Esophagus squamous epithelium (tissue), 5 donors: Measurements from ENCODE around the gene PRSS3. TPM values are rescaled to one million over a fixed set of nuclear protein-coding genes. Genes with fewer than 3 reads are reported as not detected.
"Not testable (repeated sequence)": the region's sequence is repeated elsewhere in the genome, so short reads cannot be mapped to it uniquely, and the experiment has no call there.

Experiments
- DNase-seq: peaks from one replicate; lab custom pipeline; 2025; lab: John Stamatoyannopoulos, UW
- H3K27ac ChIP-seq, 4 donors: fragments of 200-600 bp; sonication (generic); one replicate each; pipeline ENCODE4 v1.5.1; 2016 to 2019; ENCODE audit warnings: mild to moderate bottlenecking in 1 of 4
- H3K27me3 ChIP-seq, 4 donors: fragments of 200-600 bp; sonication (generic); 1 replicate in 3 of 4; 2 replicates in 1 of 4; pipeline versions ENCODE4 v1.5.1 to v1.6.0; 2017 to 2021; ENCODE audit warnings: antibody characterized with exemption in 1 of 4
- H3K36me3 ChIP-seq, 3 donors: fragments of 200-600 bp; sonication (generic); one replicate each; pipeline ENCODE4 v1.5.1; 2016 to 2019
- H3K4me1 ChIP-seq, 3 donors: fragments of 200-600 bp; sonication (generic); one replicate each; pipeline ENCODE4 v1.5.1; 2017 to 2019
- H3K4me3 ChIP-seq, 4 donors: fragments of 200-600 bp; sonication (generic); 1 replicate in 3 of 4; 2 replicates in 1 of 4; pipeline ENCODE4 v1.5.1; 2016 to 2019; ENCODE audit warnings: mild to moderate bottlenecking in 2 of 4, moderate library complexity in 1 of 4
- H3K9me3 ChIP-seq, 3 donors: fragments of 200-600 bp; sonication (generic); one replicate each; pipeline ENCODE4 v1.5.1; 2016 to 2019
- POLR2A ChIP-seq, 4 donors: fragments of 450-650 bp; IDR thresholded peaks; one replicate each; pipeline ENCODE4 v1.6.1; 2017; ENCODE audit warnings: antibody characterized with exemption in 4 of 4, mild to moderate bottlenecking in 4 of 4, moderate library complexity in 3 of 4
- WGBS, 2 donors: methylation state at CpG; one replicate each; pipeline ENCODE4 v1.1.5; 2018; 5-methylcytosine and 5-hydroxymethylcytosine counted together
- intact Hi-C: fragments of 100-400 bp; cut with DNase I; formaldehyde crosslinking; loops from one replicate; pipeline ENCODE4 v1.15.0; 2022
- small RNA-seq, 4 donors: library from RNA; depleted of rRNA; stranded (forward); fragments of <200 nt; gene quantifications; one replicate each; pipeline ENCODE3, GENCODE V24; 2016
- total RNA-seq, 4 donors: library from RNA; depleted of rRNA; stranded (reverse); fragments of >200 nt; gene quantifications; one replicate each; pipeline ENCODE4 v1.1.0, GENCODE V29; 2016
- TF ChIP-seq, protein P1 (sequence below), 6 experiments: fragments of 450-650 bp in 4 of 6; fragments of 200-600 bp in 2 of 6; sonication (generic) in 2 of 6; IDR thresholded peaks; one replicate each; pipeline ENCODE4 v1.5.1; 2016 to 2019; ENCODE audit warnings: antibody characterized with exemption in 6 of 6, mild to moderate bottlenecking in 4 of 6, moderate library complexity in 4 of 6
- donor health status: DM: yes; HTN: yes; CAD: no.

Gene PRSS3
- total RNA-seq, 4 donors from 2014 or later = 39.5 to 204 (median 56.5) TPM

DNA sequence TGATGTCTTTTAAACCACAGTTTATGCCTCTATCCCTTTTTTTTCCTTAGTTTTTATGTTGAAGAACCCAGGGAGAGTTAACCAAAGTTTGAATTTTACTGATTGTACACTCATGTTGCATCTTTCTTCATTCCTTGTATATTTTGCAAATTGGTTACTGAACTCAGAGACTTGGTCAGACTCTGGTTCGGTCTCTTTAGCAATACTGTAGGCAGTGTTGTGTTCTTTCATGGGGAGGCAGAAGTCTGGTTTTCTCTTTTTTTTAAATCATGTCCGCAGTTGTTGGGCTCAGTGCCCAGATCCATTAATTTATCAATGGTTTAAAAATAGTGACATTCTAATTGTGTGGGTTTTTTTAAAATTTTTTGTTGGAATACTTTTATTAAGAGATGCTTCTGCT, 45.0 kb downstream of the PRSS3 start:
- Histone ChIP-seq H3K27me3 (no peaks in the 10 kb centered on the region), H3K27ac (no peak overlapping the region), H3K4me1 (peaks cover 20 to 85% (median 37%) of the 10 kb centered on the region in 3 donors), H3K4me3 (no peak overlapping the region), H3K9me3 (no peaks in the 10 kb centered on the region), H3K36me3 (peaks cover 0 to 4% (median 0%) of the 10 kb centered on the region in 3 donors)
- intact Hi-C loops = no loop called here
- DNase-seq = no peak
- WGBS, 2 donors = 28 to 37% methylated on average over 2 of the region's 2 CpGs
- TF ChIP-seq POLR2A (IDR thresholded peaks at IDR 0.05) = no peak
- TF ChIP-seq, protein P1, sequence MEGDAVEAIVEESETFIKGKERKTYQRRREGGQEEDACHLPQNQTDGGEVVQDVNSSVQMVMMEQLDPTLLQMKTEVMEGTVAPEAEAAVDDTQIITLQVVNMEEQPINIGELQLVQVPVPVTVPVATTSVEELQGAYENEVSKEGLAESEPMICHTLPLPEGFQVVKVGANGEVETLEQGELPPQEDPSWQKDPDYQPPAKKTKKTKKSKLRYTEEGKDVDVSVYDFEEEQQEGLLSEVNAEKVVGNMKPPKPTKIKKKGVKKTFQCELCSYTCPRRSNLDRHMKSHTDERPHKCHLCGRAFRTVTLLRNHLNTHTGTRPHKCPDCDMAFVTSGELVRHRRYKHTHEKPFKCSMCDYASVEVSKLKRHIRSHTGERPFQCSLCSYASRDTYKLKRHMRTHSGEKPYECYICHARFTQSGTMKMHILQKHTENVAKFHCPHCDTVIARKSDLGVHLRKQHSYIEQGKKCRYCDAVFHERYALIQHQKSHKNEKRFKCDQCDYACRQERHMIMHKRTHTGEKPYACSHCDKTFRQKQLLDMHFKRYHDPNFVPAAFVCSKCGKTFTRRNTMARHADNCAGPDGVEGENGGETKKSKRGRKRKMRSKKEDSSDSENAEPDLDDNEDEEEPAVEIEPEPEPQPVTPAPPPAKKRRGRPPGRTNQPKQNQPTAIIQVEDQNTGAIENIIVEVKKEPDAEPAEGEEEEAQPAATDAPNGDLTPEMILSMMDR (IDR thresholded peaks at IDR 0.05) = no peak

DNA sequence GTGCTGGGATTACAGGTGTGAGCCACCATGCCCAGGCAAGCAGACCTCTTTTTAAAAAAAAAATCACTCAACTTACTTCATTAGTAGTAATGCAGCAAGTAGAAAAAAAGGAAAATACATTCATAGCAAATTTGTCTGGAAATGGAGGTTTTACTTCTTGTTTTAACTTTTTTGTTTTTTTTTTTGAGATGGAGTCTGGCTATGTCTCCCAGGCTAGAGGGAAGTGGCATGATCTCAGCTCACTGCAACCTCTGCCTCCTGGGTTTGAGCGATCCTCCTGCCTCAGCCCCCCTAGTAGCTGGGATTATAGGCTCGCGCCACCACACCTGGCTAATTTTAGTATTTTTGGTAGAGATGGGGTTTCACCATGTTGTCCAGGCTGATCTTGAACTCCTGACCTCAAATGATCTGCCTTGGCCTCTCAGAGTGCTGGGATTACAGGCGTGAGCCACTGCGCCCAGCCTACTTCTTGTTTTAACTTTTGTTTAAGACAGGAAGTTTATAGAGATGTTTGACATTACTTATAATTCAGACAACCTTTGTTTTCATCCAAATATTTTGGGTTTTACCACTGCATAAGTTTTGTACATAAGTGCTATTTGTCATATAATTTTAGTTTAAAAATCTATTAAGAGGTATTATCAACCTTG, 48.1 kb downstream of the PRSS3 start:
- no peak overlapping the region for H3K27ac ChIP-seq
- 86 to 88% methylated on average over 3 to 5 of the region's 5 CpGs for WGBS, 2 donors

DNA sequence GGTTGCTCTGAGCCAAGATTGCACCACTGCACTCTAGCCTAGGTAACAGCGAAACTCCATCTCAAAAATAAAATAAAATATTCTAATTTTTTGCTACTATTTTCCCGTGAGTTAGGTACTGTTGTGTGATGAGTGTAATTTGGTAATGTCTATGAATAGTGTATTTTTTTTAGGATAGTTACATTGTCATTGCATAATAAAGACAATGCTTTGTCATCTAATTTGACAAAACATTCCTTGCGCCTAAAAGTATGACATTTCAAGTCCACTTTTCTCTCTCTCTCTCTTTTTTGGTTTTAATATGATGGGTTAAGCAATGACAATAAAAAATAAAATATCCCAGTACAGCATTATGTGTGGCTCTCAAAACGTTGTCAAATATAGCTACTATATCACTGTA, 50.9 kb downstream of the PRSS3 start:
- WGBS, 2 donors = 74 to 89% methylated on average over 4 of the region's 4 CpGs
- Histone ChIP-seq H3K36me3 (peaks cover 0 to 4% (median 0%) of the 10 kb centered on the region in 3 donors), H3K27ac (no peak overlapping the region), H3K4me1 (peaks cover 7 to 77% (median 17%) of the 10 kb centered on the region in 3 donors), H3K9me3 (no peaks in the 10 kb centered on the region), H3K4me3 (no peak overlapping the region), H3K27me3 (no peaks in the 10 kb centered on the region)
- intact Hi-C loops = no loop called here
- DNase-seq = no peak
- TF ChIP-seq, protein P1 (IDR thresholded peaks at IDR 0.05) = no peak
- TF ChIP-seq POLR2A (IDR thresholded peaks at IDR 0.05) = no peak

More for the DNA sequence above, 48.1 kb downstream of the PRSS3 start:
- intact Hi-C loops = no loop called here
- Histone ChIP-seq H3K27me3 (no peaks in the 10 kb centered on the region), H3K36me3 (peaks cover 0 to 4% (median 0%) of the 10 kb centered on the region in 3 donors), H3K9me3 (no peaks in the 10 kb centered on the region), H3K4me1 (peaks cover 7 to 73% (median 22%) of the 10 kb centered on the region in 3 donors), H3K4me3 (no peak overlapping the region)
- no peak for DNase-seq
- TF ChIP-seq, protein P1 (IDR thresholded peaks at IDR 0.05) = no peak
- TF ChIP-seq POLR2A (IDR thresholded peaks at IDR 0.05) = no peak

DNA sequence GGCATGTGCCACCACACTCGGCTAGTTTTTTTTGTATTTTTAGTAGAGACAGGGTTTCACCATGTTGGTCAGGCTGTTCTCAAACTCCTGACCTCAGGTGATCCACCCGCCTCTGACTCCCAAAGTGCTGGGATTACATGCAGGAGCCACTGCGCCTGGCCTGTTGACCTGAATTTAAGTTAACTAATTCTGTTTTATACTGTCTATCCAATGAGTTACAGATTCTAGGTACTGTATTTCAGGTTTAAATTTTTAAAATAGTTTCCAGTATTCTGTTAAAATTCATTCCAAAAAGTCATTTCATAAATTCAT, 52.5 kb downstream of the PRSS3 start:
- H3K9me3 ChIP-seq, H3K4me3 ChIP-seq, intact Hi-C loops, DNase-seq, H3K27ac ChIP-seq, H3K27me3 ChIP-seq, H3K36me3 ChIP-seq: not testable (repeated sequence)
- WGBS, 2 donors = 83 to 94% methylated on average over 3 of the region's 3 CpGs
- H3K4me1 ChIP-seq = peaks cover 9 to 77% (median 18%) of the 10 kb centered on the region in 3 donors

Small RNA genes within 50 kb of the gene (small RNA-seq; reads per million reads assigned to genes)
- gene RF00019 = 0 reads per million in 4 donors

Other genes with a start within 250 kb of the PRSS3 start
- 10 to 100 TPM; 14.3 to 19.1 (median 16.7) TPM for gene UBE2R2, start 21.6 kb downstream of the PRSS3 start, total RNA-seq